ENCODE data around the gene DDX4.

DDX4 gene

DNA sequence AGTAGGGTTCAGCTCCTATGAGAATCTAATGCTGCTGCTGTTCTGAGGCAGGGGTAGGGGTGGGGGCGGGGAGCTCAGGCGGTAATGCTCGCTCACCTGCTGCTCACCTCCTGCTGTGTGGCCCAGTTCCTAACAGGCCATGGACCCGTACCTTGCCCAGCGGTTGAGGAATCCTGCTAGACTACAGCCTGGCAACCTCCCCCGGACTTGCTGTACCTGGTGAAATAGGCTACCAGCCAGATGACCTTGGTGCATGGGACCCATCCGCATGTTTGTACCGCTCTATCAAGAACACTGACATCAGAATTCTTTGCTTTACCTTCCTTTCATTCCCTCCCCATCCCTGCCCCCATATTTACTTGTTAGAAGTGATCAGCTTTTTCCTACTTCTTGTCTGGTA lies 128.6 kb downstream of the DDX4 start:
- DNase-seq (ENCODE audit: low spot score), result no peak

Measured in GM03348 (cell line).